Neural cell (in vitro differentiated cells): ENCODE results near the gene KLHDC7B.

Source experiments
- CTCF ChIP-seq: fragments of 450-650 bp; IDR thresholded peaks from 2 replicates; pipeline ENCODE4 v1.5.1; 2014; ENCODE audit warnings: antibody characterized with exemption, mild to moderate bottlenecking, moderate library complexity; ENCODE audit not compliant: poor library complexity, severe bottlenecking
- EZH2 ChIP-seq: fragments of 200-600, 300-800 bp; shearing (Covaris generic), sonication (generic); IDR thresholded peaks from 2 replicates; pipeline ENCODE4 v1.6.1; 2014; ENCODE audit warnings: antibody characterized with exemption, low read length, borderline replicate concordance, mild to moderate bottlenecking; ENCODE audit not compliant: insufficient read depth, poor library complexity, severe bottlenecking
- RAD21 ChIP-seq: fragments of 450-650 bp; conservative IDR thresholded peaks from 2 replicates; pipeline ENCODE4 v1.6.1; 2014; ENCODE audit warnings: antibody characterized with exemption, mild to moderate bottlenecking, moderate library complexity
- SMC3 ChIP-seq: fragments of 450-650 bp; conservative IDR thresholded peaks from 2 replicates; pipeline ENCODE4 v1.6.1; 2014; ENCODE audit warnings: antibody characterized with exemption, mild to moderate bottlenecking, moderate library complexity; ENCODE audit not compliant: poor library complexity

- TF ChIP-seq CTCF (no peak), EZH2 (no peak), RAD21 (no peak), SMC3 (no peak)
Measured at GRCh38 chr22:50522806-50523438, 22.8 kb upstream of the KLHDC7B start.
